Panc1 (cell line): ENCODE measurements around the gene IGDCC3.
A peak's percentile ranks its signal among the peaks of the same experiment; 100 is the strongest.

Source experiments
- CTCF ChIP-seq: fragments of 450-650 bp; IDR thresholded peaks from 2 replicates; pipeline ENCODE4 v1.5.1; 2017; ENCODE audit warnings: mild to moderate bottlenecking
- POLR2AphosphoS5 ChIP-seq: IDR thresholded peaks from 2 replicates; pipeline ENCODE4 v1.6.1; 2012; ENCODE audit warnings: mild to moderate bottlenecking, low read depth, low read length, moderate library complexity

- TF ChIP-seq CTCF (peak; percentile 42; the same call in 1 of the 2 replicates), POLR2AphosphoS5 (no peak)
These were observed 74.0 kb downstream of the IGDCC3 start for GRCh38 chr15:65303687-65304380.
